GM23338 (cell line): ENCODE measurements around the gene PPP1R9B. TPM values are rescaled to one million over a fixed set of nuclear protein-coding genes. Genes with fewer than 3 reads are reported as not detected.

ENCODE experiments used
- ATAC-seq: fragments of 200-7000 bp; cut with Tn5 transposase; 3 replicates; pipeline ENCODE4 v1.9.1; 2020
- DNase-seq: peaks from one replicate; pipeline ENCODE4 v3.0.0-alpha.2; 2015; ENCODE audit warnings: low spot score
- H2AFZ ChIP-seq: fragments of 200-600 bp; sonication (generic); 2 replicates; pipeline ENCODE4 v1.8.0; 2016; ENCODE audit warnings: antibody characterized with exemption, mild to moderate bottlenecking, moderate library complexity
- H3F3A ChIP-seq: fragments of 200-600 bp; sonication (generic); replicated peaks from 2 replicates; pipeline ENCODE4 v1.8.0; 2017; ENCODE audit warnings: antibody characterized with exemption, mixed run types, low read depth
- H3K27ac ChIP-seq: fragments of 200-600 bp; sonication (generic); 2 replicates; pipeline ENCODE4 v1.6.1; 2016; ENCODE audit warnings: low read depth
- H3K27me3 ChIP-seq: fragments of 200-600 bp; sonication (generic); 2 replicates; pipeline ENCODE4 v1.8.0; 2016; ENCODE audit warnings: mild to moderate bottlenecking, mixed run types, moderate library complexity; ENCODE audit not compliant: insufficient read depth
- H3K36me3 ChIP-seq: fragments of 200-600 bp; sonication (generic); 2 replicates; pipeline ENCODE4 v1.8.0; 2016; ENCODE audit warnings: mild to moderate bottlenecking; ENCODE audit not compliant: insufficient read depth
- H3K4me1 ChIP-seq: fragments of 200-600 bp; sonication (generic); 2 replicates; pipeline ENCODE4 v1.8.0; 2016; ENCODE audit warnings: mild to moderate bottlenecking, moderate library complexity; ENCODE audit not compliant: insufficient read depth
- H3K4me2 ChIP-seq: fragments of 200-600 bp; sonication (generic); 2 replicates; pipeline ENCODE4 v1.7.1; 2017; ENCODE audit warnings: mixed run types
- H3K4me3 ChIP-seq: fragments of 200-600 bp; sonication (generic); 2 replicates; pipeline ENCODE4 v1.6.1; 2016; ENCODE audit warnings: mixed run types
- H3K79me2 ChIP-seq: fragments of 200-600 bp; sonication (generic); replicated peaks from 2 replicates; pipeline ENCODE4 v1.8.0; 2017; ENCODE audit warnings: mild to moderate bottlenecking; ENCODE audit not compliant: insufficient read depth
- H3K9me2 ChIP-seq: fragments of 200-600 bp; sonication (generic); 2 replicates; pipeline ENCODE4 v1.8.0; 2017; ENCODE audit not compliant: insufficient read depth
- H4K20me1 ChIP-seq: fragments of 200-600 bp; sonication (generic); replicated peaks from 2 replicates; pipeline ENCODE4 v1.8.0; 2017; ENCODE audit warnings: mild to moderate bottlenecking; ENCODE audit not compliant: insufficient read depth
- H3K27ac Mint-ChIP-seq: 2 replicates; pipeline ENCODE4 v1.8.0; 2020; ENCODE audit warnings: inconsistent platforms, mild to moderate bottlenecking, moderate library complexity, mixed read lengths
- H3K27me3 Mint-ChIP-seq: 3 replicates; pipeline ENCODE4 v1.8.0; 2022; ENCODE audit warnings: low read depth, mild to moderate bottlenecking, moderate library complexity, mixed read lengths, inconsistent platforms; ENCODE audit not compliant: insufficient read depth, poor library complexity
- H3K36me3 Mint-ChIP-seq: 3 replicates; pipeline ENCODE4 v1.8.0; 2021; ENCODE audit warnings: low read depth, mild to moderate bottlenecking, inconsistent platforms, moderate library complexity, mixed read lengths
- H3K4me1 Mint-ChIP-seq: 3 replicates; pipeline ENCODE4 v1.8.0; 2020; ENCODE audit warnings: mild to moderate bottlenecking, inconsistent platforms, mixed read lengths
- H3K4me3 Mint-ChIP-seq: 3 replicates; pipeline ENCODE4 v1.8.0; 2021; ENCODE audit warnings: moderate library complexity, mild to moderate bottlenecking, inconsistent platforms, mixed read lengths
- H3K9me3 Mint-ChIP-seq: 3 replicates; pipeline ENCODE4 v1.8.0; 2020; ENCODE audit warnings: moderate library complexity, mild to moderate bottlenecking, inconsistent platforms, mixed read lengths
- EZH2 ChIP-seq: fragments of 200-600 bp; sonication (generic); IDR thresholded peaks from one replicate; pipeline ENCODE4 v1.8.0; 2017; ENCODE audit warnings: antibody characterized with exemption, mild to moderate bottlenecking, low read depth; ENCODE audit not compliant: unreplicated experiment
- ZNF114 ChIP-seq: fragments of 250-450 bp; sonication (Bioruptor Pico); IDR thresholded peaks from 2 replicates; pipeline ENCODE4 v1.5.0; 2020; ENCODE audit warnings: mild to moderate bottlenecking, moderate library complexity
- ZNF331 ChIP-seq: fragments of 250-450 bp; sonication (Bioruptor Pico); IDR thresholded peaks from 2 replicates; pipeline ENCODE4 v1.5.0; 2020; ENCODE audit warnings: low read depth, mild to moderate bottlenecking, moderate library complexity
- ZNF462 ChIP-seq: fragments of 250-450 bp; sonication (Bioruptor Pico); IDR thresholded peaks from 2 replicates; pipeline ENCODE4 v1.5.0; 2020; ENCODE audit warnings: mild to moderate bottlenecking, moderate library complexity
- polyA plus RNA-seq: library from polyadenylated mRNA; unstranded; fragments of >200 nt; fragmentation: Nextera tagmentation; extraction: Ambion mirVana; gene quantifications from 2 replicates; pipeline ENCODE4 v1.2.1, GENCODE V29; 2016
- total RNA-seq: library from RNA; depleted of rRNA; stranded (reverse); fragments of >200 nt; shearing (Covaris generic); gene quantifications from 2 replicates; pipeline ENCODE4 v1.2.3, GENCODE V29; 2014
- TF ChIP-seq, protein P1 (sequence below), 2 experiments: fragments of 200-600 bp in 1 of 2; sonication (generic) in 1 of 2; conservative IDR thresholded peaks; 2 replicates each; pipeline versions ENCODE4 v1.5.1 to v1.6.1; 2016 to 2017; ENCODE audit warnings: antibody characterized with exemption in 2 of 2, low read depth in 2 of 2, mild to moderate bottlenecking in 2 of 2, moderate library complexity in 1 of 2

PPP1R9B gene
- total and polyA plus RNA-seq, 2 experiments from 2014 or later = 2.1 to 10.5 TPM

- TF ChIP-seq ZNF462 = no peak
These were observed 36.1 kb downstream of the PPP1R9B start (continued) for GRCh38 chr17:50114401-50114800.

- no peak overlapping the region for H3K27ac ChIP-seq
- Mint-ChIP-seq H3K4me3 (no peak overlapping the region), H3K4me1 (peaks cover 18% of the 10 kb centered on the region), H3K27ac (no peak overlapping the region), H3K36me3 (peaks cover 4% of the 10 kb centered on the region; the same call in 2 of the 3 replicates), H3K9me3 (no peaks in the 10 kb centered on the region), H3K27me3 (peaks cover 26% of the 10 kb centered on the region)
- peaks cover 23% of the 10 kb centered on the region for H3K27me3 ChIP-seq
- H3F3A ChIP-seq = peaks cover 6% of the 10 kb centered on the region; the same call in 1 of the 2 replicates
- TF ChIP-seq EZH2 (no peak), ZNF331 (CRISPR knock-in tag) (no peak), ZNF114 (no peak)
- TF ChIP-seq, protein P1, sequence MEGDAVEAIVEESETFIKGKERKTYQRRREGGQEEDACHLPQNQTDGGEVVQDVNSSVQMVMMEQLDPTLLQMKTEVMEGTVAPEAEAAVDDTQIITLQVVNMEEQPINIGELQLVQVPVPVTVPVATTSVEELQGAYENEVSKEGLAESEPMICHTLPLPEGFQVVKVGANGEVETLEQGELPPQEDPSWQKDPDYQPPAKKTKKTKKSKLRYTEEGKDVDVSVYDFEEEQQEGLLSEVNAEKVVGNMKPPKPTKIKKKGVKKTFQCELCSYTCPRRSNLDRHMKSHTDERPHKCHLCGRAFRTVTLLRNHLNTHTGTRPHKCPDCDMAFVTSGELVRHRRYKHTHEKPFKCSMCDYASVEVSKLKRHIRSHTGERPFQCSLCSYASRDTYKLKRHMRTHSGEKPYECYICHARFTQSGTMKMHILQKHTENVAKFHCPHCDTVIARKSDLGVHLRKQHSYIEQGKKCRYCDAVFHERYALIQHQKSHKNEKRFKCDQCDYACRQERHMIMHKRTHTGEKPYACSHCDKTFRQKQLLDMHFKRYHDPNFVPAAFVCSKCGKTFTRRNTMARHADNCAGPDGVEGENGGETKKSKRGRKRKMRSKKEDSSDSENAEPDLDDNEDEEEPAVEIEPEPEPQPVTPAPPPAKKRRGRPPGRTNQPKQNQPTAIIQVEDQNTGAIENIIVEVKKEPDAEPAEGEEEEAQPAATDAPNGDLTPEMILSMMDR (conservative IDR thresholded peaks at IDR 0.05; ENCODE audit: low read depth in 2 of 2) = no peak
- H3K4me2 ChIP-seq = no peak overlapping the region
- no peak overlapping the region for H3K4me3 ChIP-seq
- ATAC-seq (no peak), DNase-seq (no peak)
- H4K20me1 ChIP-seq = no peaks in the 10 kb centered on the region
- H3K79me2 ChIP-seq = no peaks in the 10 kb centered on the region
- no peaks in the 10 kb centered on the region for H3K9me2 ChIP-seq
- H2AFZ ChIP-seq = no peak overlapping the region
- H3K36me3 ChIP-seq = no peaks in the 10 kb centered on the region
- H3K4me1 ChIP-seq = peaks cover 16% of the 10 kb centered on the region; the same call in 1 of the 2 replicates
These were observed 36.7 kb downstream of the PPP1R9B start for GRCh38 chr17:50113624-50114320.
